GF-D8 (cell line): ENCODE data around the gene GALNT18.

ENCODE experiments used
- DNase-seq: peaks from one replicate; lab custom pipeline; 2025; lab: John Stamatoyannopoulos, UW

Gene GALNT18

DNA sequence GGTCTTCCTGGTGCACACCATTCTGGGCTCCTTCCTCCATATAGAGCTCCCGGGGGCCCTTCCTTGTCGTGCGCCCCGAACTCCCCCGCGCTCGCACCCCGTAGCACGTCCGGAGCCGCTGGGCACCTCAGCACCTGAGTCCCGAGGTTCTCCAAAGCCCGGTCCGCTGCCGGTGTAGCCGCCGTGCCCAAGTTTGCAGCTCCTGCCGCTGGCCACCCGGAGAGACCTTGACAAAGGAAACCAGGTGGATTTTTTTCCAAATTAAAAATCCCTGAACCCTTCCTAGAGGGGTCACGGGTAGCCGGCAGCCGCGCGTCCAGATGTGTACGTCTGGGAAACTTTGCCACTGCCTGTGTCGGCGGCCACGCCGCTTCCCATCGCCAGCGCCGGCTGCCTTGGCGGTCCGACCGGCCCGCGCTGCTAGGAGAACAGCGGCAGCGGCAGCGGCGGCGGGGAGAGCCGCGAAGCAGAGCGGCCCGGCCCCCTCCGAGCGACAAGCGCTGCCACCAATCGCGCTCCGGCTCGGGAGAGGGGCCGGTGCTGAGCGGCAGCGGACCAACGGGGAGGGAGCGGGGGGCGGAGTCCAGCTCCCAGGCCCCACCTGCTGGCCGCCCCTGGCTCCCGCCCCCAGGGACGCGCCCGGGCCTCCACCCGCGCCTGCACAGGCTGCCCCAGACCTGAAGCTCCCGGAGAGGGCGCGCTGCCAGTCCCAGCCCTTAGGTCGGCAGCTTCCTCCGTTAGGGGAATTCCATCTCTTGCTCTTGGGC, at the start of gene GALNT18:
Gene GALNT18, minus strand, starts transcription at position 433 of the 767 bp plus-strand sequence.
- no peak for DNase-seq

DNA sequence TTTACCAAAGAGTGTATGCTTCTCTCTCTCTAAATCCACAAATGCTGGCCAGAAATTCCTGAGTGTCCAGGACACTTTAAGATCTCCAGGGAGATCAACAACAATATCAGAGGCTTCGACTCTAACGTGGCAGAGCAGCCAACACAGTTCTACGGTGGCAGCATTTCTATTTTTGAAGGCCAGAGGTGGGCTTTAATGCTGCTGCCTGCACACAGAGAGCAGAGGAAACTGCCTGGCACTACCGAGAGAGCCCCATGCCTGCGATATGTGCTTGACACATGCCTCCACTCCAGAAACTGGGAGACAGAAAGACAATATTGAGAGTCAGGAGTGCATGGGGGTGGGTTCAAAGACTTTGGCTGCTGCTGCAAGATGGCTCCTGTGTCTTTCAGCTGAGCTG, 48.8 kb upstream of the GALNT18 start:
- DNase-seq = no peak

DNA sequence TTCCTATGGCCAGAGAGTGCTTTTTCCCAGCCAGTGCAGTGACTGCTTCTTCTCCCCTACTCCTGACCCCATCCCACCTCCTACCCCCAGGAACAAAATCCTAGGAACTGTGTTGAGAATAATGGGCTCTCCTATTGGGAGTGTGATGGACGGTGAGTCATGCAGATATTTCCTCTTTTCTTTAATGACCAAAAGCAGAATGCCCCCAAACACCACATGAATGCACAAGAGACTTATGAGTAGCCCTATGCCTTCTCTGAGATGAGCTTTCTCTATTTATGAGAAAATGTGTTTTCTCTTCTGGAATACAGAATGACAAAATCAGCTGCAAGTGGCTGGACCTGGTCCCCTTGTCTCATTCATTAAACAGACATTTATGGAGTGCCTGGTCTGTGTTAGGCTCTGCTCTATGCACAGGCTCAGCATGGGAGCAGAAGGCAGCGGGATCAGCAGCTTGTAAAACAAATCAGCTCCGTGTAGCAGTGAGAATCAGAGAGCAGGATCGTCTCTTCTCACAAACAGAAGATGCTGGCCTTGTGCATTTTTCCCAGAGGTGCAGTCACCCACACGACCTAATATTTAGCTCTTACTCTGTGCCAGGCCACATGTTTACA, 47.5 kb upstream of the GALNT18 start:
- no peak for DNase-seq

DNA sequence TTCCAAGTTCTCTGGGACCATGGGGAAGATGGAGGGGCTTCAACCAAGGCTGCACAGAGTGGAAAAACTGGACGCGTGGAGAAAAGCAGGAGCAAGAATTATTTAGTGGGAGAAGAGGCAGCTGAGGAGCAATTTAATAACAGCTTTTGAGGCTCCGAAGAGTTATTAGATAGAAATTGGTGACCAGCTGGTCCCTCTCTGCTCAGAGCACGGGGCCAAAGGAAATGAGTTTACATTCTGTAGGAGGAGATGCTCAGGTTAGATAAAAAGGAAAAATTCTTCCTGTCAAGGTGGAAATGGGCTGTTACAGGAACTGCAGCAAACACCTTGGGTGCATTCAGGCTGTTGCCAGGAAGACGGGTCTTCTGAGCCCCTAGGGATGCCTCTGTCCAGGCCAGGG, 47.0 kb upstream of the GALNT18 start:
- no peak for DNase-seq

DNA sequence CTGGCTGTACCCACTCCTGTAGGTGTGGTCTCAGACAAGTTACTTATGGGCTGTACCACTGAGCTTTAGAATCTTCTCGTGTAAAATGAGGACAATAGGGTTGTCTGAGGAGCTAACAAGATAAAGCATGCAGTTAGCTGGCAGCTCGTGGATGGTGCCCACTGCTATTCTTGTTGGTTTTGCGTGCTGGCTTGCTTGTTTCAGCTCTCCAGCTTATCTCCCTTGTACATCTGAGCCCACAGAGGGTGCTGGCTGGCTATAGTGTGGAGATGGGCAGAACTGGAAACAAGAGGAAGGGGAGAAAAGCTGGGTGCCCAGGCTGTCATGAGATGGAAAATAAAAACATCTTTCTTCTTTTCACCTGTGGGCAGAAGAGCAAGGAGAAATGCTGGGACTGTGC, 46.5 kb upstream of the GALNT18 start:
- DNase-seq = no peak

DNA sequence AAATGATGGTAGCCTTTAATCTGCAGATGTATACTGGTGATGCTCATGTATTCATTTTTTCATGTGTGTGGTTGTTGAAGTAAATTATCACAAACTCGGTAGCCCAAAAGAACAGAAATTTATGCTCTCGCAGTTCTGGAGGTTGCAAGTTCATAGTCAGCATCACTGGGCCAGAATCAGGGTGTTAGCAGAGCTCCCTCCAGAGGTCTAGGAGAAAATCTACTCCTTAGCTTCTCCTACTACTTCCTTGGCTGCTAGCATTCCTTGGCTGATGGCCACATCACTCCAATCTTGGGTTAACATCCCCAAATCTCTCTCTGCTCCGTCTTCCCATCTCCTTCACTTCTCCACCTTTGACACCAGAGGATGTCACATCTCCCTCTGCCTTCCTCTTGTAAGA, 45.3 kb upstream of the GALNT18 start:
- no peak for DNase-seq

DNA sequence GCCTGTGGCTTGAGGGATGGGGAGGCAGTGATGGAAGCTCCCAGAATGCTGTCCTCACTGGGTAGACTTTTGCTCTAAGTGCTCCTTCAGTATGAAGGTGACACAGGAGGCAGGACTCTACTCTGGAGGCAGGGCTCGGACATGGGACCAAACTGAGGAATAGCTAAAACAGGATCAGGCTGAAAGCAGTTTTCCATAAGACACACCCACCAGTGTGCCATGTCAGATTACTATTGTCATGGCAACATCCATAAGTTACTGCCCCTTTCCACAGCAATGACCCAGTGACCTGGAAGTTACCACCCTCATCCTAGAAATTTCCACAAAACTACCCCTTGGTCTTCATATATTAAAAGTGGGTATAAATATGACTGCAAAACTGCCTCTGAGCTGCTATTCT, 43.6 kb upstream of the GALNT18 start:
- no peak for DNase-seq

DNA sequence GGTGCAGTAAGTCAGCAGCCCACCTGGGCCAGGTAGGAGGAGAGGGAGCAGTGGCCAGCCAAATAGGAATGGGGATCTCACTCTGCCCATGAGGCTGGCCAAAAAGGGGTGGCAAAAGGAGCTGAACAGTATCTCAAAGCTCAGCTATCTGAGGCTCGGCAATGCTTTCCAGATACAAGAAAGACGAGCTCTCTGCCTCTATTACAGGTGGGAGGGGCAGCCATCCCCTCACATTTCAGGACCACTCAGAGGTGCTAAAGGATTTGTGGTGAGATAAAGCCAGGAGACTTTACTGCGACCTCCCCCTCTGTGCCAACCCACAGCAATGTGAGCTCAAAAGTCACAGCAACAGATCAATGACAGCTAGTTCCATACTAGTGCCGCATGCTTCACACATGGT, 42.1 kb upstream of the GALNT18 start:
- no peak for DNase-seq

DNA sequence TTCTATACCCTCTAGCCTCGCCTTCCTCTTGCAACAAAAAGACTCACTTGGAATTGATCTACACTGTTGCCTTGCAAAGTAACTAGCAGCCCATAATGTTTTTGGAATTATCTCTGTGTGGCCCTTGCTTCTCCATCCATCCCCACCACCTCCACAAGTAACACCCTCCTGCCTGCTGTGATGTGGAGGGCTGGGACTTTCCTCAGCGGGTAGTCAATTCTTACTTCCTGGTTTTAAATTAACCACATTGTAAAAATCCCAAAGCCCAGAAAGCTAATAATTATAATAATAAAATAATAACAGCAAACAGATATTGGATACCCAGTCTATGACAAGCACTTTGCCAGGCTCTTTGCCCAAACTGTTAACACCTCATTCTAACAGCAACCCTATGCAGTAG, 40.8 kb upstream of the GALNT18 start:
- DNase-seq = no peak

DNA sequence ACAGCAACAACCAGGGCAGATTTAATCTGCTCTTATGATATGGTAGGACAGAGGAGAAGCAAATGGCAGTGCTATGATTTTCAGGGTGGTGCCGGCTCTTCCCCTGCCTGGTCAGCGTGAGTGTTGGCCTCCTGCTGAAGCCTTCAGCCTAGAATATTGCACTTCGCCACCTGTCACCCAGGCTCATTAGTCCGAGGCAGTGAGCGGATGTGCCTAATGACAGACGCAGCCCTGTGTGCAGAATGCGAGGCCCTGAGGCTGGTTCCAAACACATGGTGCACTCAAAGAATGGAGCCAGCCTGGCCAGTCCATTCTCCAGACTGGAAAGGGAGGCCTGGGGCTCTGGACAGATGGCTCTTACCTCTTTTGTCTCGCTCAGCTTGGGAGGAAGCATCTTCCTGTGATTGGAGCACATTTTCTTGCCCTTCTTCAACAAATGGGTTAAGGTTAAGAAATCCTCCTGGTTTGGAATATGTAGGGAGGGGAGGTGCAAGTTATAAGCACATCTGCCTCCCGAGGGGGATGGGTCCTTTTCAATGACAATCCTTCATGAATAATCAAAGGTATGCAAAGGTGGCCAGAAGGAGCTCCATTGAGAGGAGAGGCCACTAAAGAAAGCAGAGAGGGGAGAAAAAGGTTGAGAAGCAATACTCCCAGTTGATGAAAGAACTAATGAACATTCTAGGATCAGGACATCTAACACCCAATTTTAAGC, 39.7 kb upstream of the GALNT18 start:
- no peak for DNase-seq

DNA sequence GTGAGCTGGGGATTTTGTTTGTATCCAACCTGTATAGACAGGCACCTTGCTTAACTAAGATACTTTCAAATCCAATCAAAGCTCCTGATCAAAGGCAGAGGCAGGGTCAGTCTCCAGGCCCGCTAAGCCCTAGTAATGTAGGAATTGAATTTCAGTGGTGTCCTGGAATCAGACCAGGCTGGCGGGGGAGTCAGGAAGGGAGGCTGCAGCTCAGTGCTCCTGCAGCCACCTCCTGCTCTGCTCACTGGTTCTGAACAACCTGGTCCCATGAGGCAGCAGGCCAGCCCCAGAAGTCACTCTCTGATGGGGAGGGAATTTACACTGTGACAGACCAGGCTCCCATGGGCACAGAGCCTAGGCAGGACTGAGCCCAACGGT, 38.5 kb upstream of the GALNT18 start:
- no peak for DNase-seq

DNA sequence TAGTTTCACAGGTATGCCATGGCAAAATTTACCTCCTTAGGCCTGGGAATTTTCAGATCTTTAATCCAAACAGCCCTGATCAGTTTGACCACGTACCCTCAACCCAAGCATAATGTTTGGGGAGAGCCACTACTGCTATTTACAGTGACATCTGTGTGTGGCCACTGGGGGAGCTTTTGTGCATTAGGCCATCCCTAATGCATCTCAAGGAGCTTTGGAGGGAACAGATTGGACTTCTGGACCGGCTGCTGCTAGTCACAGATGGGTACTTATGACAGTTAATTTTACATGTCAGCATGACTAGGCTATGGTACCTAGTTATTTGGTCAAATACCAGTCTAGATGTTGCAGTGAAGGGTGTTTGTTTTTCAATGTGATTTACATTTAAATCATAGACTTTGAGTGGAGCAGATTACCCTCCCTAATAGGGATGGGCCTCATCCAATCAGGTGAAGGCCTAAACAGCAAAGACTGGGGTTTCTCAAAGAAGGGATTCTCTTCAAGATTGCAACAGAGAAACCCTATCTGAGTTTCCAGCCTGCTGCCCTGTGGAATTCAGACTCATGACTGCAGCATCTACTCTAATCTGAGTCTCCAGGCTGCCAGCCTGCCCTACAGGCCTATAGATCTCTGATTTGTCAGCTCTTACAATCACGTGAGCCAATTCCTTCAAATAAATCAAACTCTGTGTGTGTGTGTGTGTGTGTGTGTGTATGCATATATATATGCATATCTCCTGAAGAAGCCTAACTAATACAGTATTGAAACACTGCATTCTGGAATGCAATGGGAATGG, 38.0 kb upstream of the GALNT18 start:
- no peak for DNase-seq

DNA sequence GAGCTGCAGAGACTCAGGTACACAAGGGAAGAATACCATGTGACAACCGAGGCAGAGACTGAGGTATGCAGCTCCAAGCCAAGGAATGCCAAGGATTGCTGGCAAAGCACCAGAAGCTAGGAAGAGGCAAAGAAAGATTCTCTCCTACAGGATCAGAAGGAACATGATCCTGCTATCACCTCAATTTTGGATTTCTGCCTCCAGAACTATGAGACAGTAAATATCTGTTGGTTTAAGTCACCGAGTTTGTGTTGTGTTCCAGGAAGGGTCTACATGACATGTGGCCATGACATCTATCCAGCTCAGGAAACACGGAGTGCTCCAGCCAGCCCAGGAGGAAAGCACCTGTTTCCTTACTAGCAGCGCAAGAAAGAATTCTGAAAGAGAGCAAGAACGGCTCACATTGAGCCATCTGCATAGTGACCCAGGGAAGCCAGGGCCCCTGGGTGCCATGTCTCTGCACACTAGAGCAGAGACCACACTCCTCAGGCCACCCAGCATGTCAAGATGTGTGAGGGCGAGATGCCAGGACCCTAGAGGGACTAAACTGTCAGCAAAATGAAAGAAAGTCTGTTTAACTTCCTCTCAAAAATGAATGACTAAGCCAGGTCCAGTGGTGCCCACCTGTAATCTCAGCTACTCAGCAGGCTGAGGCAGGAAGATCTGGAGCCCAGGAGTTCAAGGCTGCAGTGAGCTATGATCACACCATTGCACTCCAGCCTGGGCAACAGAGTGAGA, 35.6 kb upstream of the GALNT18 start:
- no peak for DNase-seq

DNA sequence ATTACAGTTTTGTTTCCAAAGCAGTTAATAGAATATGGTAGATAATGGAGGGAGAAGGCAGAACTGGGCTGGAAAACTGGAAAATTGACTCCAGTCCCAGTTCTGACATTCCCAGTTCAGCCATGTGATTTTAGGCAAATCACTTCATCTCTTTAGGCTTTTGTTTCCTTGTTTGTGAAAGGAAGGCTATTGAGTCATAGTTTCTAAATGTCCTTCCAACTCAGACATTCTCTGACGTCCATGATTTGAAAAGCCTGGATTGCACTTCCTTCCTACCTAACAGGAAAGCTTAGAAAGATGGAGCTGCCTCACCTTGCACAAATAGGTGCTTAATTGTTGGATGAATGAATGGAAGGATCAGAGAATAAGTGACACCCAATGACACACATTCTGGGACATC, 19.8 kb upstream of the GALNT18 start:
- no peak for DNase-seq

DNA sequence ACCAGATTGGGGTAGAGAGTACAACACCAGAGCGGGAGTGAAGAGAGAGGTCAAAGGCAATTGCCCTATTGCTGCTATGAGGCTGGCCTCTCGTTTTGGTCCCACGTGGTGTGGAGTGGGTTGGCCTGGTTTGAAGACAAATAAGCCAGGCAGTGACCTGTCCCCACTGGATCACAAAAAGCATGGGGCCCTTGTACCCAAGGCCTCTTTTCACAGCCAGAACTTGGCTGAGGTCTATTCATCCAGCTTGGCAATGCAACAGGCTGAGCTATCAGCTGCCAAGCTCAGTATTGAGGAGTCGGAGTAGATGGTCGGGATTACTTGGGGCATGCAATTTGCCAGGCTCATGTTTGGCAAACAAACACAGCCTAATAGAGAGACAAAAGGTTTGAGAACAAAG, 19.2 kb upstream of the GALNT18 start:
- DNase-seq = no peak

DNA sequence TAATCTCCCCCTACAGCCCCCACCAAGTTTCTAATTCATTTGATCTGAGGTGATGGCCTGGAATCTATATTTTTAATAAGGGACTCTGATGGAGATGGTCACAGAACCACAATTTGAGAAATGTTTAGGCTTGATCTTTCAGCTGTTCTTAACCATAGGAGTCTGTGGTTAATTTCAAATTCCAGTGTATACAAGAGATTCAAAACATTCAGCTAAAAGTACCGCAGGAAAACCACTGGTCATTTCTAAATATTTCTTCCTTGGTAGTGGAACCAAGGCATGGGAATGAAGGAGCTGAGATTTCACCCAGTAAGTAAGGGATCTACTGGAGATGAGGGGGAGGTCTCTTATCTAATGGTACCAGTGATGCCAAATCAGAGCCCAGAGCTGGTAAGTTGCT, 18.3 kb upstream of the GALNT18 start:
- DNase-seq = no peak

DNA sequence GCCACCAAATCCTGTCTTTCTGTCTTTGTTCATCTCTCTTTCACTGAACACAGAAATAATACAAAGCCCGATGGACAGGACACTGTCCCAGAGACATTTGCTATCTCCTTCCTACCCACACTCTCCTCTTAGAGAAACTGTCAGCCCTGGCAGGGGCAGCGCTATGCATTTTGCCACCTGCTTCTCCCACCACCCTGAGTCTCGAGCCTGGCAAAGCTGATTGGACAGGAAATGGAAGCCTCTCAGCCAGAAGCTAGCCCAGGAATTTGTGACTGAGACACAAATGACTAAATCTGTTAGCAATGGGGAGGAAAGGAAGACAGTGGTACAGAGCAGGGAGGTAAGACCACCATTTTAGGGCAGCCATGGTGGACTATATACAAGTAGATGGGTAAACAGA, 14.9 kb upstream of the GALNT18 start:
- DNase-seq = no peak

DNA sequence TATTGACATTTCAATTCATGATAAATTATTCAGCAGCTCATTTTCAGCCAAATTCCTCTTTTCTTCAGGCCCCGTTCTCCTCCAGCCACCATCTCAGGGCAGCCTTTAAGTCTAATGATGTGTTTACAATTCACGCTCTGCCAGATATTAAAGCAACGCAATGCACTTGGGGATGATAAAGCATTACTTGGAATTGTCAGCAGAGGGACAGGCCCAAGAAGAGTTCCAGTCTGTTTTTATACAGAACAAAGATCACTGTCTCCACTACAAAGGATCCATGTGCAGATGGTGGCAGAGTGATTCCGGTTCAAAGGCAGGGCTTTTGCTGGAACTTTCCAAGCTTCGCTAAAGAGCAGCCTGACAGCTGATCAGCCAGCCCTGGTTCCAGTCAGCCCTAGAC, 13.6 kb upstream of the GALNT18 start:
- no peak for DNase-seq

DNA sequence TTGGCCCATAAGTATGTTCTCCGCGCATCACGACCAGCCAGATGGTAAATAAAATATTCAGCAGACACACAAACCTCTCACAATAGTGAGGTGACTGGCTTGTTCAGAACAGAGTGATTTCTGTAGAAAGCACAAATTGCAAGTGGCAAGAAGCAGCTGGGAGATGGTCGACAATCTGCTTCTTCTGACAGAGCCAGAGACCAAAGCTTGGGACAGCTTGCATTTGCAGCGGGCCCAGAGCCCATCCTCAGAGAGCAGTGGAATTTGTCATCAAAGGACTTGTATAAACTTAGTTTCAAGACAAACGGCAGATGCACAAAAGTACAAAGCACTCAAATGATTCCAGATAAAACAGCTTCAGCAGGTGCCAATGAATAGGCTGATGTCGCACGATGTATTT, 7.6 kb upstream of the GALNT18 start:
- DNase-seq = no peak

DNA sequence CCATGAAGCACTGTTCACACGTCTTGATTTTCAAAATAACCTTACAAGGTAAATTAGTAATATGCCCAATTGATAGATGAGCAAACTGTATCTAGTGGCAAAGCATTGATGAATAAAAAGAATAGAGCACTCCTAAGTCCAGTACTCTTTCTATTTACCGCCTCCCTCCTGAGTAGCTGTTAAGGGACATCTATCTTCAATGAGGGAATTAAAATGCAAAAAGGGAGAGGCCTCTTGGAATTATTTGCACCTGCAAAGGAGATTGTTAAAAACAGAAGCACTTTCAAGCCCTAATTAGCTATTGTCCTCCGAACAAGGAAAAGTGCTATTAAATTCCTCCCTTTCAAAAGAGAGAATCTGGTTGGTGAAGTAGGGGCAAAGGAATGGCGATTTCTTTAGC, 6.8 kb upstream of the GALNT18 start:
- DNase-seq = no peak

DNA sequence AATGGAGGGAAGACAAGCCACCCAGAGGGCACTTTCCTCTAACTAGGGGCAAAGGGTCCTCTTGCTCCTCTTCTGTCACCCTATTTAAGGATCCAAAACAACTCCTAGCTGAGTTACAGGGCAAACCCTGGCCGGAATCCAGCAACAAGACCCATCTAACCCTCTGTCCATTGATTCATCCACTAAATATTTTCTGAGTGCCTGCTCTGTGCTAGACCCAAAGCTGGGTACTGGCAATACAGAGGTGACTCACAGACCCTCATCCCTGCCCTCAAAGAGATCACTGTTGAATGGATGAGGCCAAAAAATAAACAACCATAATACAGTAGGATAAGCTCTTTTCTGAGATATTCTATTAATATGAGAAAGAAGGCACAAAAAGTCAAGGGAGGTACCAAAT, 4.3 kb upstream of the GALNT18 start:
- no peak for DNase-seq

DNA sequence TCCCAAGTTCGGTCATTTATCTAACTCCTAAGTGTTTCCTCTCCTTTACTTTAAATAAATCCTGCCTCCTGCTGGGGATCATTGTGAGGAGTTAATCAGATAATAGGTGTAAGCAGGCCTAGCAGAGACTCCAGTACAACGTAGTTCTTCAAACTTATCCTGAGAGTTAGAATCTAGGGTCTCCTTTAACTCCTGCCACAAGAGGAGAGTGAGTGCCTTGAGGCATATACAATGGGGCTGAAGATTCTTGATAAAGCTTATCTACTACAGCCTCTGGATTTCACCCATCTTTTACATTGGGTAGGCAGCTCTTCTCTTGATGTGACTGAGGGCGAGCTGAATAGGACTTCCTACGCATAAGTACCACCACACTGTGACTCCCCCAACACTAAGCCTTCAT, 3.1 kb upstream of the GALNT18 start:
- DNase-seq = no peak
